Pancreas (tissue), 10 donors: ENCODE results near the gene VPS37C. TPM values are rescaled to one million over a fixed set of nuclear protein-coding genes. Genes with fewer than 3 reads are reported as not detected.
A peak's percentile ranks its signal among the peaks of the same experiment; 100 is the strongest.

Experiments
- ATAC-seq, 4 donors: fragments of 200-7000 bp; cut with Tn5 transposase; one replicate each; pipeline versions ENCODE4 v1.8.0 to v1.9.1; 2020; ENCODE audit warnings: mild to moderate bottlenecking in 4 of 4, moderate library complexity in 4 of 4
- DNase-seq, 6 donors: peaks; one replicate each; pipeline ENCODE4 v3.0.0-alpha.2; 2020
- FAIRE-seq: peaks from 2 replicates; lab custom pipeline; 2012; peaks lifted over from hg19 to GRCh38; lab: Jason Lieb, UNC
- H3K27ac ChIP-seq, 4 donors: fragments of 200-600 bp; sonication (generic); 1 replicate in 3 of 4; 2 replicates in 1 of 4; pipeline versions ENCODE4 v1.5.0 to v1.8.0; 2020
- H3K27me3 ChIP-seq, 4 donors: fragments of 200-600 bp; one replicate each; pipeline ENCODE4 v1.8.0; 2021
- H3K36me3 ChIP-seq, 3 donors: fragments of 200-600 bp; sonication (generic) in 1 of 3; one replicate each; pipeline versions ENCODE4 v1.5.0 to v1.8.0; 2020 to 2021
- H3K4me1 ChIP-seq, 3 donors: fragments of 200-600 bp; one replicate each; pipeline ENCODE4 v1.8.0; 2021
- H3K4me3 ChIP-seq, 4 donors: fragments of 200-600 bp; sonication (generic) in 2 of 4; one replicate each; pipeline versions ENCODE4 v1.5.0 to v1.8.0; 2020 to 2021
- H3K9me3 ChIP-seq, 4 donors: fragments of 200-600 bp; one replicate each; pipeline ENCODE4 v1.8.0; 2021
- WGBS, 2 donors: extraction: QIAGEN DNeasy Blood & Tissue Kit; methylation state at CpG; one replicate each; pipeline ENCODE4 v1.1.7; 2013; 5-methylcytosine and 5-hydroxymethylcytosine counted together
- intact Hi-C, 3 donors: fragments of 100-400 bp; cut with DNase I; formaldehyde crosslinking; loops; one replicate each; pipeline versions ENCODE4 v1.11.1 to v1.14.2; 2022
- polyA plus RNA-seq, 2 donors: library from polyadenylated mRNA; stranded (reverse); fragments of 200-250 nt; gene quantifications; one replicate each; pipeline ENCODE4 v1.2.3, GENCODE V29; 2013
- total RNA-seq, 6 donors: library from RNA; stranded (reverse); fragmentation: NEBNext Ultra II Directional in 4 of 6; extraction: Animal tissue kit (Norgen Biotek cat#: 25700) in 4 of 6; gene quantifications; one replicate each; pipeline versions ENCODE4 v1.2.1 to v1.2.4, GENCODE V29; 2021 to 2023
- TF ChIP-seq, protein P1 (sequence below), 4 donors: fragments of 200-600 bp; sonication (generic) in 3 of 4; IDR thresholded peaks; one replicate each; pipeline versions ENCODE4 v1.5.0 to v1.8.0; 2021; ENCODE audit warnings: antibody characterized with exemption in 4 of 4
- donor health status: healthy with polysubstance abuse.
- donor health status: DM: no; HTN: no; CAD: no; lungs with moderate emphysema.
- donor health status: DM: no; HTN: no; CAD: no.
- donor health status: control.
- donor health status: control.
- donor health status: Bipolar disorder and iron deficiency.
- donor health status: DM: yes; HTN: yes; CAD: no.
- donor health status: DM: no; HTN: no; CAD: no.
- donor health status: DM: no; HTN: no; CAD: no.
- donor health status: DM: yes; HTN: yes; CAD: no.

Gene VPS37C
- total and polyA plus RNA-seq, 8 donors = 12.1 to 25.7 (median 16.2) TPM

DNA sequence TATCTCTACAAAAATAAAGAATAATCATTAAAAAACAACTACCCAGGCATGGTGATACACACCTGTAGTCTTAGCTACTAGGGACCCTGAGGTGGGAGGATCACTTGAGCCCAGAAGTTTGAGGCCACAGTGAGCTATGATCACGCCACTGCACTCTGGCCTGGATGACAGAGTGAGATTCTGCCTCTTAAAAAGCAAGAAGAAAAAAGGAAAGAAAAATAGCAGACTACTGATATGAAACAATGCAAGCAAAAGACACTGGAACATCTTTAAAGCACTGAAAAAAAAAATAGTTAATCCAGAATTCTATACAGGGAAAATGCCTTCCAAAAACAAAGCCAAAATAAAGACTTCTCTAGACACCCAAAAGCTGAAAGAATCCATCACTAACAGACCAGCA, 5.9 kb downstream of the VPS37C start:
- Histone ChIP-seq H3K27ac (no peak overlapping the region), H3K4me3 (no peak overlapping the region), H3K9me3 (no peaks in the 10 kb centered on the region), H3K27me3 (no peaks in the 10 kb centered on the region), H3K36me3 (no peaks in the 10 kb centered on the region), H3K4me1 (peaks cover 12 to 67% (median 44%) of the 10 kb centered on the region in 3 donors)
- TF ChIP-seq, protein P1, sequence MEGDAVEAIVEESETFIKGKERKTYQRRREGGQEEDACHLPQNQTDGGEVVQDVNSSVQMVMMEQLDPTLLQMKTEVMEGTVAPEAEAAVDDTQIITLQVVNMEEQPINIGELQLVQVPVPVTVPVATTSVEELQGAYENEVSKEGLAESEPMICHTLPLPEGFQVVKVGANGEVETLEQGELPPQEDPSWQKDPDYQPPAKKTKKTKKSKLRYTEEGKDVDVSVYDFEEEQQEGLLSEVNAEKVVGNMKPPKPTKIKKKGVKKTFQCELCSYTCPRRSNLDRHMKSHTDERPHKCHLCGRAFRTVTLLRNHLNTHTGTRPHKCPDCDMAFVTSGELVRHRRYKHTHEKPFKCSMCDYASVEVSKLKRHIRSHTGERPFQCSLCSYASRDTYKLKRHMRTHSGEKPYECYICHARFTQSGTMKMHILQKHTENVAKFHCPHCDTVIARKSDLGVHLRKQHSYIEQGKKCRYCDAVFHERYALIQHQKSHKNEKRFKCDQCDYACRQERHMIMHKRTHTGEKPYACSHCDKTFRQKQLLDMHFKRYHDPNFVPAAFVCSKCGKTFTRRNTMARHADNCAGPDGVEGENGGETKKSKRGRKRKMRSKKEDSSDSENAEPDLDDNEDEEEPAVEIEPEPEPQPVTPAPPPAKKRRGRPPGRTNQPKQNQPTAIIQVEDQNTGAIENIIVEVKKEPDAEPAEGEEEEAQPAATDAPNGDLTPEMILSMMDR (IDR thresholded peaks at IDR 0.05) = no peak
- ATAC-seq (no peak), FAIRE-seq (no peak), DNase-seq (no peak)
- 94 to 100% methylated on average over 1 of the region's 1 CpG for WGBS, 2 donors
- intact Hi-C loops = no loop called here

DNA sequence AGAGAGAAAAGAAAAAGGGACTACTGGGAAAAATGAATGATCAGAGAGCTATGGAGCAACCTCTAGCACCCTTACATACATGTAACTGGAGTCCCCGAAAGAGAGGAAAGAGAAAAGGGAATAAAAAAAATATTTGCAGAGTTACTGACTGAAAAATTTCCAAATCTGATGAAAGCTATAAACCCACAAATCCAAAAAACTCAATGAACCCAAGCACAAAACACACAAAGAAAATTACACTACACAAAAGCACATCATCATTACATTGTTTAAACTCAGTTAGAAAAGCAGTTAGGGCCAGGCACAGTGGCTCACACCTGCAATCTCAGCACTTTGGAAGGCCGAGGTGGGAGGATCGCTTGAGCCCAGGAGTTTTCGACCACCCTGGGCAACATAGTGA, 6.7 kb downstream of the VPS37C start:
- WGBS, 2 donors = 97 to 98% methylated on average over 4 of the region's 4 CpGs
- no peak for FAIRE-seq
- no peaks in the 10 kb centered on the region for H3K27me3 ChIP-seq
- ATAC-seq = no peak
- TF ChIP-seq, protein P1 (IDR thresholded peaks at IDR 0.05) = no peak
- intact Hi-C loops = no loop called here
- peaks cover 12 to 68% (median 51%) of the 10 kb centered on the region in 3 donors for H3K4me1 ChIP-seq
- no peak overlapping the region for H3K27ac ChIP-seq
- no peak for DNase-seq
- no peak overlapping the region for H3K4me3 ChIP-seq
- no peaks in the 10 kb centered on the region for H3K36me3 ChIP-seq
- no peaks in the 10 kb centered on the region for H3K9me3 ChIP-seq

DNA sequence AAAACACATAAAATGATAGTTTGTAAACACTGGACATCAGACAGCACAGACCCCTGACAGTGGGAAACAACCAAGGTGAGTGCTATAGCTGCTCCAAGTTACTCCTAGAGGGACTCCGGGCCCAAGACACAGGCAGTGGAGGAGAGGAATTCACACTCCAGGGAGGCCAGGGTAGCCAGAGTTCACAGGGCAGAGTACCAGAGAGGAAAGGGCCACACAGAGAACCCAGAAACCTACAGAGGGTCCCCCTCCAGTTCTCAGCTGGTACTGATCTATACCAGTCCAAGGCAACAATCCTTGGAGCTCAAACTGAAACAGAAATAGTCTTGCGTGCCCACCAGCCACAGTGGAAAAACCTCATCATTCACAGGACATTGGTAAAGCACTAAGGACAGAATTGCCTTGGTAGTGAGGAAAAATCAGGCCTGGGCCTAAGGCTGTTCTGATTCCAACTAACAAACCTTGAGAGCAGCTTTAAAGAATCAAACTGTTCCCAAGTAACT, 7.6 kb downstream of the VPS37C start:
- H3K27me3 ChIP-seq = no peaks in the 10 kb centered on the region
- peaks cover 8 to 71% (median 48%) of the 10 kb centered on the region in 3 donors for H3K4me1 ChIP-seq
- intact Hi-C loops = no loop called here
- H3K36me3 ChIP-seq = no peaks in the 10 kb centered on the region
- TF ChIP-seq, protein P1 (IDR thresholded peaks at IDR 0.05) = no peak
- peak overlapping the region in 3 of 4 donors; percentile 18 to 80 (median 46) for H3K27ac ChIP-seq
- no peak overlapping the region for H3K4me3 ChIP-seq
- ATAC-seq (peak in 1 of 4 donors; percentile 6), FAIRE-seq (no peak), DNase-seq (no peak)
- H3K9me3 ChIP-seq = no peaks in the 10 kb centered on the region
- WGBS, 2 donors = 77 to 83% methylated on average over 2 of the region's 2 CpGs

DNA sequence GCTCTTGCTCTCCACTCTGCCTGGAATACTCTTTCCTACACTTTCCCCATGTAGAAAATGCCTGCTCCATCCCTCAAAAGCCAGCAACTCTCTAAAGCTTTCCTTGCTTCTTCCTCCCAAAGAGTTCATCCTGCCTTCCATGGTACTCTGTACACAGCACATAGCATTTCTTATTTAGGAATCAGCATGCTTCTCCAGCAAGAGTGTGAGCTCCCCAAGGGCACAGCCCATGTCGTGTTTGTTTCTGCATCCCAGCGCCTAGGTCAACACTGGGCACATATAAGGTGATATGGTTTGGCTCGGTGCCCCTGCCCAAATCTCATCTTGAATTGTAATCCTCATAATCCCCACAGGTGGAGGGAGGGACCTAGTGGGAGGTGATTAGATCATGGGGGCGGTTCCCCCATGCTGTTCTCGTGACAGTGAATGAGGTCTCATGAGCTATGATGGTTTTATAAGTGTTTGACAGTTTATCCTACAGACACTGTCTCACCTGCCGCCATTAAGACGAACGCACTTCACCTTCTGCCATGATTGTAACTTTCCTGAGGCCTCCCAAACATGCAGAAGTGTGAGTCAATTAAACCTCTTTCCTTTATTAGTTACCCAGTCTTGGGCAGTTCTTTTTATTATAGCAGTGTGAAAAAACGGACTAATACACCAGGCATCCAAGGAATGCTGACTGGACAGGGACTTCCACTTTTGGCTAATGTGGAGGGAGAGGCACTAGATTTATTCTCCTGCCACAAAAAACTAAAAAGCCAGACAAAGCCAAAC, 8.2 kb downstream of the VPS37C start:
- Histone ChIP-seq H3K9me3 (no peaks in the 10 kb centered on the region), H3K36me3 (no peaks in the 10 kb centered on the region), H3K27me3 (no peaks in the 10 kb centered on the region), H3K4me1 (peaks cover 4 to 68% (median 50%) of the 10 kb centered on the region in 3 donors), H3K27ac (peak overlapping the region in 3 of 4 donors; percentile 18 to 80 (median 46)), H3K4me3 (no peak overlapping the region)
- no peak for DNase-seq
- 66 to 68% methylated on average over 9 of the region's 9 CpGs for WGBS, 2 donors
- peak in 3 of 4 donors; percentile 26 to 41 (median 29) for ATAC-seq
- TF ChIP-seq, protein P1 (IDR thresholded peaks at IDR 0.05) = no peak
- intact Hi-C loops = no loop called here
- FAIRE-seq = no peak
